HT-29 (cell line): ENCODE results near the gene CFAP61. TPM values are rescaled to one million over a fixed set of nuclear protein-coding genes. Genes with fewer than 3 reads are reported as not detected.
A peak's percentile ranks its signal among the peaks of the same experiment; 100 is the strongest.

ENCODE experiments used
- DNase-seq: peaks from one replicate; pipeline ENCODE4 v3.0.0-alpha.2; 2015; ENCODE audit warnings: low spot score
- small RNA-seq: library from RNA; depleted of rRNA; stranded (forward); fragments of <200 nt; gene quantifications from one replicate; pipeline ENCODE3, GENCODE V24; 2014
- total RNA-seq: library from RNA; depleted of rRNA; stranded (reverse); fragments of >200 nt; shearing (Covaris generic); gene quantifications from 2 replicates; pipeline ENCODE4 v1.2.3, GENCODE V29; 2014; rRNA removed

Gene CFAP61
- total RNA-seq, 1 experiment from 2014 or later = not detected

GRCh38 chr20:20395903-20396568, 343.7 kb downstream of the CFAP61 start:
- no peak for DNase-seq

- DNase-seq = no peak
Observed at GRCh38 chr20:20396794-20397193, 344.5 kb downstream of the CFAP61 start.

- no peak for DNase-seq
Observed at GRCh38 chr20:20398123-20398522, 345.8 kb downstream of the CFAP61 start.

GRCh38 chr20:20399531-20400500, 347.5 kb downstream of the CFAP61 start:
- DNase-seq = peak; percentile 16

GRCh38 chr20:20401991-20402390, 349.7 kb downstream of the CFAP61 start:
- DNase-seq = no peak

- no peak for DNase-seq
Observed at GRCh38 chr20:20404633-20405032, 352.3 kb downstream of the CFAP61 start.

GRCh38 chr20:20405623-20406022, 353.3 kb downstream of the CFAP61 start:
- DNase-seq = no peak

- no peak for DNase-seq
Observed at GRCh38 chr20:20406306-20406705, 354.0 kb downstream of the CFAP61 start.

- peak; percentile 27 for DNase-seq
Observed at GRCh38 chr20:20407891-20408805, 355.8 kb downstream of the CFAP61 start.

GRCh38 chr20:20409331-20409730, 357.0 kb downstream of the CFAP61 start:
- DNase-seq = no peak

Small RNA genes within 50 kb of the gene (small RNA-seq; reads per million reads assigned to genes)
- gene RN7SL690P = not detected

Other genes starting within 250 kb of the CFAP61 start
- gene NAA20, start 35.2 kb upstream of the CFAP61 start, total RNA-seq = 49.4 and 50.9 TPM in 2 replicates
- gene CRNKL1, start 66 bp upstream of the CFAP61 start, total RNA-seq = 8.1 and 9.1 TPM in 2 replicates